ENCODE measurements around the gene DNER.
"Not testable (repeated sequence)": the region's sequence is repeated elsewhere in the genome, so short reads cannot be mapped to it uniquely, and the experiment has no call there.

DNER gene

GRCh38 chr2:229620289-229620688 lies 94.1 kb downstream of the DNER start:
- DNase-seq, result no peak

GRCh38 chr2:229616433-229616832 lies 97.9 kb downstream of the DNER start:
- no peak for DNase-seq

GRCh38 chr2:229614021-229614420 lies 100.3 kb downstream of the DNER start:
- DNase-seq, result not testable (repeated sequence)

- DNase-seq, result no peak
Measured at GRCh38 chr2:229612384-229612971, 101.9 kb downstream of the DNER start.

GRCh38 chr2:229611360-229611759 lies 103.0 kb downstream of the DNER start:
- DNase-seq, result no peak

GRCh38 chr2:229610872-229611271 lies 103.5 kb downstream of the DNER start:
- DNase-seq, result no peak

GRCh38 chr2:229610333-229610732 lies 104.0 kb downstream of the DNER start:
- no peak for DNase-seq

- no peak for DNase-seq
Measured at GRCh38 chr2:229601936-229602335, 112.4 kb downstream of the DNER start.

GRCh38 chr2:229601396-229601795 lies 113.0 kb downstream of the DNER start:
- no peak for DNase-seq

GRCh38 chr2:229598227-229598626 lies 116.1 kb downstream of the DNER start:
- no peak for DNase-seq

- DNase-seq, result no peak
Measured at GRCh38 chr2:229596796-229597195, 117.6 kb downstream of the DNER start.

- no peak for DNase-seq
Measured at GRCh38 chr2:229591611-229592010, 122.7 kb downstream of the DNER start.

- DNase-seq, result peak in 1 of 2 donors; percentile 23
Measured at GRCh38 chr2:229586746-229587705, 127.3 kb downstream of the DNER start.

GRCh38 chr2:229586012-229586411 lies 128.3 kb downstream of the DNER start:
- no peak for DNase-seq

GRCh38 chr2:229582151-229582550 lies 132.2 kb downstream of the DNER start:
- no peak for DNase-seq

GRCh38 chr2:229578052-229578846 lies 136.1 kb downstream of the DNER start:
- no peak for DNase-seq

- DNase-seq, result no peak
Measured at GRCh38 chr2:229575569-229576315, 138.6 kb downstream of the DNER start.

- DNase-seq, result no peak
Measured at GRCh38 chr2:229572507-229573271, 141.7 kb downstream of the DNER start.

GRCh38 chr2:229571243-229571642 lies 143.1 kb downstream of the DNER start:
- DNase-seq, result no peak

- no peak for DNase-seq
Measured at GRCh38 chr2:229566370-229566769, 148.0 kb downstream of the DNER start.

- no peak for DNase-seq
Measured at GRCh38 chr2:229564300-229564907, 150.0 kb downstream of the DNER start.
